ENCODE results near the gene KRT3.

KRT3 gene

GRCh38 chr12:52795694-52796428 is at the start of gene KRT3:
TSS of gene KRT3 (minus strand) at chr12:52796117. CDS start at chr12:52796042, 75 bp downstream.
- no peak for DNase-seq

GRCh38 chr12:52844386-52844785 is 48.5 kb upstream of the KRT3 start:
- no peak for DNase-seq

GRCh38 chr12:52839436-52840105 is 43.7 kb upstream of the KRT3 start:
- DNase-seq: no peak

- DNase-seq: no peak
These were observed 42.9 kb upstream of the KRT3 start for GRCh38 chr12:52838609-52839435.

- DNase-seq: no peak
These were observed 42.1 kb upstream of the KRT3 start for GRCh38 chr12:52837781-52838608.

GRCh38 chr12:52837413-52837741 is 41.5 kb upstream of the KRT3 start:
- DNase-seq: no peak

- no peak for DNase-seq
These were observed 40.8 kb upstream of the KRT3 start for GRCh38 chr12:52836491-52837412.

GRCh38 chr12:52836042-52836466 is 40.1 kb upstream of the KRT3 start:
- no peak for DNase-seq

- no peak for DNase-seq
These were observed 39.5 kb upstream of the KRT3 start for GRCh38 chr12:52835271-52836041.

GRCh38 chr12:52834727-52835001 is 38.7 kb upstream of the KRT3 start:
- DNase-seq: no peak

- no peak for DNase-seq
These were observed 38.2 kb upstream of the KRT3 start, which contains the start of gene KRT79 for GRCh38 chr12:52833922-52834726. TSS of gene KRT79 (minus strand) at chr12:52834311. CDS start at chr12:52834260, 51 bp downstream.

GRCh38 chr12:52832985-52833905 is 37.3 kb upstream of the KRT3 start:
- DNase-seq: no peak

GRCh38 chr12:52832451-52832850 is 36.5 kb upstream of the KRT3 start:
- no peak for DNase-seq

- no peak for DNase-seq
These were observed 35.3 kb upstream of the KRT3 start for GRCh38 chr12:52831251-52831650.

GRCh38 chr12:52829986-52830770 is 34.3 kb upstream of the KRT3 start:
- no peak for DNase-seq

GRCh38 chr12:52828591-52829021 is 32.7 kb upstream of the KRT3 start:
- no peak for DNase-seq

GRCh38 chr12:52828156-52828555 is 32.2 kb upstream of the KRT3 start:
- no peak for DNase-seq

GRCh38 chr12:52827499-52828090 is 31.7 kb upstream of the KRT3 start:
- DNase-seq: no peak
